CD14-positive monocyte (primary cell): ENCODE measurements around the gene SLC2A9. TPM values are rescaled to one million over a fixed set of nuclear protein-coding genes. Genes with fewer than 3 reads are reported as not detected.

Source experiments
- DNase-seq, 3 donors: peaks; one replicate each; pipeline ENCODE4 v3.0.0-alpha.2; 2011 to 2022
- H2AFZ ChIP-seq: 2 replicates; pipeline ENCODE4 v1.6.0; 2012; ENCODE audit warnings: mild to moderate bottlenecking, low read depth, low read length, inconsistent platforms; ENCODE audit not compliant: insufficient read depth, poor library complexity, severe bottlenecking
- H3K27ac ChIP-seq, 2 donors: 1 replicate in 1 of 2; 2 replicates in 1 of 2; pipeline ENCODE4 v1.5.1; 2012 to 2013; ENCODE audit warnings: low read length in 2 of 2, control low read depth in 1 of 2, inconsistent platforms in 1 of 2, low read depth in 1 of 2, mild to moderate bottlenecking in 1 of 2
- H3K27me3 ChIP-seq, 2 donors: one replicate each; pipeline versions ENCODE4 v1.6.0 to v1.6.1; 2011 to 2013; ENCODE audit warnings: low read length in 2 of 2; ENCODE audit not compliant: control insufficient read depth in 2 of 2, insufficient read depth in 2 of 2
- H3K36me3 ChIP-seq, 2 donors: replicated peaks in 1 of 2; 1 replicate in 1 of 2; 2 replicates in 1 of 2; pipeline versions ENCODE4 v1.5.1 to v1.6.1; 2012 to 2013; ENCODE audit warnings: low read length in 2 of 2, control low read depth in 1 of 2, inconsistent platforms in 1 of 2, mild to moderate bottlenecking in 1 of 2; ENCODE audit not compliant: insufficient read depth in 2 of 2, control insufficient read depth in 1 of 2
- H3K4me1 ChIP-seq, 2 donors: 1 replicate in 1 of 2; 2 replicates in 1 of 2; pipeline versions ENCODE4 v1.5.1 to v1.6.1; 2012 to 2013; ENCODE audit warnings: low read length in 2 of 2, control low read depth in 1 of 2, inconsistent platforms in 1 of 2, mild to moderate bottlenecking in 1 of 2, moderate library complexity in 1 of 2; ENCODE audit not compliant: insufficient read depth in 2 of 2, control insufficient read depth in 1 of 2
- H3K4me2 ChIP-seq: replicated peaks from 2 replicates; pipeline ENCODE3; 2012; ENCODE audit warnings: low read length, moderate library complexity, mild to moderate bottlenecking; ENCODE audit not compliant: poor library complexity, severe bottlenecking; ENCODE audit errors: extremely low read depth
- H3K4me3 ChIP-seq, 3 experiments: fragments of 200-600 bp in 1 of 3; sonication (generic) in 1 of 3; replicated peaks in 1 of 3; 1 replicate in 2 of 3; 2 replicates in 1 of 3; pipeline ENCODE4 v1.5.1; 2011 to 2013; ENCODE audit warnings: low read length in 3 of 3, mild to moderate bottlenecking in 3 of 3, control low read depth in 2 of 3, low read depth in 2 of 3, inconsistent platforms in 1 of 3, moderate library complexity in 1 of 3
- H3K79me2 ChIP-seq: 2 replicates; pipeline ENCODE4 v1.6.0; 2012; ENCODE audit warnings: mild to moderate bottlenecking, control low read depth, inconsistent platforms, low read length, moderate library complexity; ENCODE audit not compliant: insufficient read depth
- H3K9ac ChIP-seq: 2 replicates; pipeline ENCODE4 v1.6.0; 2017; ENCODE audit warnings: low read length, mild to moderate bottlenecking; ENCODE audit not compliant: insufficient read depth, poor library complexity, severe bottlenecking
- H3K9me3 ChIP-seq, 2 donors: replicated peaks in 1 of 2; 1 replicate in 1 of 2; 2 replicates in 1 of 2; pipeline versions ENCODE4 v1.5.1 to v1.6.1; 2012 to 2013; ENCODE audit warnings: low read length in 2 of 2, control low read depth in 1 of 2; ENCODE audit not compliant: control insufficient read depth in 1 of 2, insufficient read depth in 1 of 2
- H4K20me1 ChIP-seq: 2 replicates; pipeline ENCODE4 v1.6.0; 2012; ENCODE audit warnings: mild to moderate bottlenecking, low read length, control low read depth, moderate library complexity; ENCODE audit not compliant: insufficient read depth
- H3K27ac Mint-ChIP-seq, 7 donors: one replicate each; pipeline ENCODE4 v1.8.0; 2020; ENCODE audit warnings: mild to moderate bottlenecking in 7 of 7, mixed read lengths in 7 of 7, moderate library complexity in 6 of 7, inconsistent platforms in 2 of 7
- H3K27me3 Mint-ChIP-seq, 3 donors: one replicate each; pipeline ENCODE4 v1.8.0; 2021 to 2022; ENCODE audit warnings: low read depth in 3 of 3, mild to moderate bottlenecking in 3 of 3, mixed read lengths in 3 of 3, moderate library complexity in 3 of 3, inconsistent platforms in 1 of 3
- H3K36me3 Mint-ChIP-seq, 2 donors: one replicate each; pipeline ENCODE4 v1.8.0; 2020; ENCODE audit warnings: mixed read lengths in 2 of 2, inconsistent platforms in 1 of 2, mild to moderate bottlenecking in 1 of 2
- H3K4me1 Mint-ChIP-seq: one replicate; pipeline ENCODE4 v1.8.0; 2020; ENCODE audit warnings: mild to moderate bottlenecking, mixed read lengths
- H3K4me3 Mint-ChIP-seq, 2 donors: one replicate each; pipeline ENCODE4 v1.8.0; 2020; ENCODE audit warnings: mild to moderate bottlenecking in 2 of 2, mixed read lengths in 2 of 2, moderate library complexity in 1 of 2
- H3K9me3 Mint-ChIP-seq, 7 donors: one replicate each; pipeline ENCODE4 v1.8.0; 2020 to 2022; ENCODE audit warnings: mixed read lengths in 7 of 7, mild to moderate bottlenecking in 6 of 7, moderate library complexity in 6 of 7, inconsistent platforms in 2 of 7
- WGBS: methylation state at CpG from one replicate; pipeline ENCODE4 v1.1.5; 2013; ENCODE audit warnings: missing lambda C conversion rate; ENCODE audit not compliant: insufficient coverage; 5-methylcytosine and 5-hydroxymethylcytosine counted together
- intact Hi-C, 2 donors: fragments of 100-400 bp; cut with micrococcal nuclease; formaldehyde crosslinking; loops; one replicate each; pipeline versions ENCODE4 v1.15.0 to v1.15.1; 2023
- polyA plus RNA-seq, 3 donors: library from polyadenylated mRNA; depleted of rRNA in 1 of 3; unstranded in 2 of 3; stranded (reverse) in 1 of 3; fragments of 300-500 nt in 2 of 3; fragments of >200 nt in 1 of 3; fragmentation: Illumina TruSeq in 2 of 3; gene quantifications; 1 replicate in 2 of 3; 2 replicates in 1 of 3; pipeline ENCODE4 v1.2.3, GENCODE V29; 2012 to 2021
- TF ChIP-seq, protein P1 (sequence below): fragments of 200-600 bp; IDR thresholded peaks from one replicate; pipeline ENCODE4 v1.8.0; 2022; ENCODE audit warnings: antibody characterized with exemption, mild to moderate bottlenecking

The SLC2A9 gene
- polyA plus RNA-seq, 3 donors: 27.3 to 38.6 (median 34.7) TPM

DNA sequence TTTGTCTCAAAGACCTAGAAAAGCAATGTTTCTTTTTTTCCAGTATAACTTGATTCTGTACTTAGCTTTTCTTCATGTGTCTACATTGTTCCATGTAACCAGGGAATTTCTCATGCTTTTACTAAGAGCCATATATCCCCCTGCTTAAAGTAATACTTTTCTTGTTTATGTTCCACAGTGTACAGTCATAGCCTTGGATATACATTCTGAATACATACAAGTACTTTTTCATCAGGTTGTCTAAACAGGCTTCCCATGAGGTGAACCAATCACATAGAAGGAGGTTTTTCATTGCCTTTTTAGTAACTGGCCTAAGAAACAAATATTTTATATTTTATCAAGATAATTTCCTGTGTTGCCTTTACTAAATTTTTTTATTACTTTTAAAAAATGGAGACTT lies 52.8 kb downstream of the SLC2A9 start:
- DNase-seq: no peak
- peaks cover 3% of the 10 kb centered on the region for H3K4me1 Mint-ChIP-seq
- Histone ChIP-seq H3K4me2 (no peak overlapping the region), H3K36me3 (peaks cover 58 to 77% of the 10 kb centered on the region in 2 donors), H3K9ac (no peak overlapping the region), H3K4me3 (no peak overlapping the region), H3K27ac (no peak overlapping the region), H3K79me2 (no peaks in the 10 kb centered on the region), H3K27me3 (no peaks in the 10 kb centered on the region), H3K4me1 (no peaks in the 10 kb centered on the region), H3K9me3 (peaks cover 0 to 4% of the 10 kb centered on the region in 2 donors), H4K20me1 (peaks cover 7% of the 10 kb centered on the region), H2AFZ (no peak overlapping the region)
- TF ChIP-seq, protein P1, sequence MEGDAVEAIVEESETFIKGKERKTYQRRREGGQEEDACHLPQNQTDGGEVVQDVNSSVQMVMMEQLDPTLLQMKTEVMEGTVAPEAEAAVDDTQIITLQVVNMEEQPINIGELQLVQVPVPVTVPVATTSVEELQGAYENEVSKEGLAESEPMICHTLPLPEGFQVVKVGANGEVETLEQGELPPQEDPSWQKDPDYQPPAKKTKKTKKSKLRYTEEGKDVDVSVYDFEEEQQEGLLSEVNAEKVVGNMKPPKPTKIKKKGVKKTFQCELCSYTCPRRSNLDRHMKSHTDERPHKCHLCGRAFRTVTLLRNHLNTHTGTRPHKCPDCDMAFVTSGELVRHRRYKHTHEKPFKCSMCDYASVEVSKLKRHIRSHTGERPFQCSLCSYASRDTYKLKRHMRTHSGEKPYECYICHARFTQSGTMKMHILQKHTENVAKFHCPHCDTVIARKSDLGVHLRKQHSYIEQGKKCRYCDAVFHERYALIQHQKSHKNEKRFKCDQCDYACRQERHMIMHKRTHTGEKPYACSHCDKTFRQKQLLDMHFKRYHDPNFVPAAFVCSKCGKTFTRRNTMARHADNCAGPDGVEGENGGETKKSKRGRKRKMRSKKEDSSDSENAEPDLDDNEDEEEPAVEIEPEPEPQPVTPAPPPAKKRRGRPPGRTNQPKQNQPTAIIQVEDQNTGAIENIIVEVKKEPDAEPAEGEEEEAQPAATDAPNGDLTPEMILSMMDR: no peak
- peaks cover under 1 to 10% (median 3%) of the 10 kb centered on the region in 7 donors for H3K9me3 Mint-ChIP-seq
- intact Hi-C loops: no loop called here
- peaks cover 0 to under 1% (median 0%) of the 10 kb centered on the region in 3 donors for H3K27me3 Mint-ChIP-seq
- H3K27ac Mint-ChIP-seq: no peak overlapping the region
- peaks cover 59 to 79% of the 10 kb centered on the region in 2 donors for H3K36me3 Mint-ChIP-seq
- H3K4me3 Mint-ChIP-seq: no peak overlapping the region

DNA sequence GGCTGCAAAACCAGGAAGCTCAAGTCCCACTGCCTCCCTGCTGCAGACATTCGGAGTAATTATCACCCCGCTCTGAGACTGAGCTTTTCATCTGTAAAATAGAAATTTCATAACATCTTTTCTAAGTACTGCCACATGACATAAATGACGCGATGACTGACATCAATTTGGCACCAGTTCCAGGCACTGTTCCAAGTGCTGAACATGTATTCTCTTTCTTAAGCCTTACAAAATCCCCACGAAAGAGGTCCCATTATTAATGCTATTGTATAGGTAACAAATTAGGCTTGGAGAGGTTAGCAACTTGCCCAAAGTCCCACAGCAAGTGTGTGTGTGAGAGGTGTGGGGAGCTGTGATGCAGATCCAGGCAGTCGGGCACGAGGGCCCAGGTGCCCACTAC lies 56.4 kb downstream of the SLC2A9 start:
- peaks cover 0 to 5% (median 0%) of the 10 kb centered on the region in 3 donors for H3K27me3 Mint-ChIP-seq
- H3K27ac Mint-ChIP-seq: no peak overlapping the region
- no peaks in the 10 kb centered on the region for H3K79me2 ChIP-seq
- no CpG with 5 or more reads among the region's 7 CpGs for WGBS
- DNase-seq: no peak
- no peaks in the 10 kb centered on the region for H3K4me1 ChIP-seq
- no peaks in the 10 kb centered on the region for H3K4me1 Mint-ChIP-seq
- peaks cover 62 to 80% of the 10 kb centered on the region in 2 donors for H3K36me3 Mint-ChIP-seq
- no peak overlapping the region for H3K4me2 ChIP-seq
- H3K36me3 ChIP-seq: peaks cover 51 to 70% of the 10 kb centered on the region in 2 donors
- no peak overlapping the region for H3K9ac ChIP-seq
- no peak overlapping the region for H3K27ac ChIP-seq
- no peaks in the 10 kb centered on the region for H4K20me1 ChIP-seq
- no peaks in the 10 kb centered on the region for H3K27me3 ChIP-seq
- no peak overlapping the region for H3K4me3 Mint-ChIP-seq
- intact Hi-C loops: no loop called here
- H3K4me3 ChIP-seq: no peak overlapping the region
- peaks cover 0 to 7% of the 10 kb centered on the region in 2 donors for H3K9me3 ChIP-seq
- TF ChIP-seq, protein P1: no peak
- H2AFZ ChIP-seq: no peak overlapping the region
- peaks cover 2 to 15% (median 7%) of the 10 kb centered on the region in 7 donors for H3K9me3 Mint-ChIP-seq
